NCI-H2029 (cell line): ENCODE measurements around the gene FAM174C.
"Not testable (repeated sequence)": the region's sequence is repeated elsewhere in the genome, so short reads cannot be mapped to it uniquely, and the experiment has no call there.

Experiments used
- DNase-seq: peaks from one replicate; lab custom pipeline; 2025; lab: John Stamatoyannopoulos, UW

The FAM174C gene

GRCh38 chr19:1237027-1237659 lies 38.2 kb upstream of the FAM174C start:
- no peak for DNase-seq

DNA sequence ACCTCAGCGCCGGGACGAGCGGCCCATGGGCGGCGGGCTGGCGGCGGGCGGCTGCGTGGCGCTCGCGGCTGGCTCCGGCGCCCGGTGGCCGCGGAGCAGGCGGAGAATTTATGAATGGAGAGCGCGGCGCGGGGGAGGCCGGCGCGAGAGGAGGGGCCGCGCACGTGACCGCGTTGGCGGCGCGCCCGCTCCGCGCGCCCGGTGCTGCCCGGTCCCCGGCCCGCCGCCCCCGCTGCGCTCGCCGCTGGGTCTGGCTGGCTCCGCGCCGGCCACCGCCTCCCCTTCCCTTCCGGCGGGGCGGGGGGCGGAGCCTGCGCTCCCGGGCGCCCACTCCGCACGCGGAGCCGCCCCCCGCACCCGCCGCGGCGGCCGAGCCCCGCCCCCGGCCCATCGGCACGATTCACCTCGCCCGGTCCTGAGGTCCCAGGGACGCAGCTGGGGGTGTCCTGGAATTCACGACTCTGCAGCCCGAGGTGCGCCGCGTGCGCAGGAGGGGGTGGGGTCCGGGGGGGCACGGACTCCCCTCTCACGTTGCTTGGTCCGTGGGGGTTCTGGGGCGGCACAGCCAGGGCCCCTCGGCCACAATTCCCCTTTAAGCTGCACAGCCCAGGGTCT lies 37.5 kb upstream of the FAM174C start, which contains the start of gene CBARP:
Gene CBARP (minus strand): TSS at position 252 of the 615 bp plus-strand sequence. CDS start 1,905 bp downstream, outside the sequence.
- peak; percentile 25 for DNase-seq

DNA sequence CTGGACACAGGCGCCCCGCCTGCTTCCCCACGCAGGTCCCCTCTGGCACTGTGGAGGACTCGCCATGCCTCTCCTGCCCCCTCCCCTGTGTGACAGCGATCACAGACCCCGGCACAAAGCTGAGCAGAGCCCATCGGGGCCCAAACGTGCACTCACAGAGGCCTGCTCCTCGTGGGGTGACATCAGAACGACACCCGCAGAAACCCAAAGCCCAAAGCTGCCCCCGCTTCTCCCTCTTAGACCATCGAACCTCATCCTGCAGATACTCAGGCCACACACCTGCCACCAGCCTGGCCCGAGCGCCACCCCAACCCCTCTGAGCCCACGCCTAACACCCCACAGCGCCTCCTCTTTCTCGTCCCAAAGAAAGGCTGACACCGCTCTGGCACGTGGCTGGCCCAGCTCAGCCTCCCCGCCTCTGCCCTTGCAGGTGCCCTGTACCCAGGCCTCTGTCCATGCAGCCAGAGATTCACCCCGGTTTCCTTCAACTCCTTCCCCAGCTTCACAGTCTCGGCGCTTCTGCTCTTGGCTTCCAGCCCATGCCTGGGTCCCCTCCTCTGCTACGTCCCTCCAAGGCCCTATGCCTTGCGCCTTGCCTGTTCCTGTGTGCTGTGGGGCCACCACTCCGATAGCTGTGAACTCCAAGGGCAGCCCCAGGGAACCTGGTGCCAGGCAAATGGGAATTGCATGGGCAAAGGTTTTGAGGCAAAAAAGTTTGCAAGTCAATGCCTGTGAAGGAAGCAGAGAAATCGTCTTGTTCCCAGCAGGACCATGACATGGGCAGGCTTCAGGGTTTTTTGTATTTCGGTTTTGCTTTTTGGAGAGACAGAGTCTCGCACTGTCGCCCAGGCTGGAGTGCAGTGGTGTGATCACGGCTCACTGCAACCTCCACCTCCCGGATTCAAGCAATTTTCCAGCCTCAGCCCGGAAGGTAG lies 36.7 kb upstream of the FAM174C start:
- DNase-seq = no peak

DNA sequence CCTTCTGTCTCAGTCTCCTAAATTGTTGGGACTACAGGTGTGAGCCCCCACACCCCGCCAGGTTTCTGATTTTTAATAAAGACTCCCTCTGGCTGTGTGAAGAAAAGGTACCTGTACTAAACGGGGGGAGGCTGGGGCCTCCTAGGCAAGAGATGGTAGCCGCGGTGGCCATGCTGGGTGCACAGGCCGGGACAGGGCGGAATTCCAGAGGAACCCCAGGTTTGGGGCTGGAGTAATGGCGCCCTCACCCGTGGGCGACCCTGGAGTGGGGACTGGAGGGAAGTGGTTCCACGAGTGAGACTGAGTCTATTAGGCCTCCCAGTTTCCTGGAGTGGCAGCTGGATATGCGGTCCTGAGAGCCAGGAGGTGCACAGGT lies 35.9 kb upstream of the FAM174C start:
- DNase-seq = no peak

- peak; percentile 79 for DNase-seq
These were observed 35.3 kb upstream of the FAM174C start for GRCh38 chr19:1239796-1240737.

DNA sequence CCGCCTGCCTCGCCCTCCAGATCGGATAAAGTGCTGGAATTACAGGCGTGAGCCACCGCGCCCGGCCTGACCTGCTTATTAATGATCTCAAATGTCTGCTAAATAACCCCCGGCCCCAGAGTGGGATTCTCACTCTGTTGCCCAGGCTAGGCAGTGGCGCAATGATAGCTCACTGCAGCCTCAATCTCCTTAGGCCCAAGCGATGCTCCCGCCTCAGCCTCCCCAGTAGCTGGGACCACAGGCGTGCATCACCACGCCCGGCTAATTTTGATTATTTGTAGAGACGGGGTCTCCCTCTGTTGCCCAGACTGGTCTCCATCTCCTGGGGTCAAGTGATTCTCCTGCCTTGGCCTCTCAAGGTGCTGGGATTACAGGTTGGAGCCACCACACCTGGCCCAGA lies 34.4 kb upstream of the FAM174C start:
- DNase-seq = no peak

- peak; percentile 93 for DNase-seq
These were observed 33.8 kb upstream of the FAM174C start, which contains the start of gene ATP5F1D for GRCh38 chr19:1241417-1242095. Gene ATP5F1D, plus strand, starts transcription at chr19:1241751. Its CDS starts 100 bp downstream, at chr19:1241851.

DNA sequence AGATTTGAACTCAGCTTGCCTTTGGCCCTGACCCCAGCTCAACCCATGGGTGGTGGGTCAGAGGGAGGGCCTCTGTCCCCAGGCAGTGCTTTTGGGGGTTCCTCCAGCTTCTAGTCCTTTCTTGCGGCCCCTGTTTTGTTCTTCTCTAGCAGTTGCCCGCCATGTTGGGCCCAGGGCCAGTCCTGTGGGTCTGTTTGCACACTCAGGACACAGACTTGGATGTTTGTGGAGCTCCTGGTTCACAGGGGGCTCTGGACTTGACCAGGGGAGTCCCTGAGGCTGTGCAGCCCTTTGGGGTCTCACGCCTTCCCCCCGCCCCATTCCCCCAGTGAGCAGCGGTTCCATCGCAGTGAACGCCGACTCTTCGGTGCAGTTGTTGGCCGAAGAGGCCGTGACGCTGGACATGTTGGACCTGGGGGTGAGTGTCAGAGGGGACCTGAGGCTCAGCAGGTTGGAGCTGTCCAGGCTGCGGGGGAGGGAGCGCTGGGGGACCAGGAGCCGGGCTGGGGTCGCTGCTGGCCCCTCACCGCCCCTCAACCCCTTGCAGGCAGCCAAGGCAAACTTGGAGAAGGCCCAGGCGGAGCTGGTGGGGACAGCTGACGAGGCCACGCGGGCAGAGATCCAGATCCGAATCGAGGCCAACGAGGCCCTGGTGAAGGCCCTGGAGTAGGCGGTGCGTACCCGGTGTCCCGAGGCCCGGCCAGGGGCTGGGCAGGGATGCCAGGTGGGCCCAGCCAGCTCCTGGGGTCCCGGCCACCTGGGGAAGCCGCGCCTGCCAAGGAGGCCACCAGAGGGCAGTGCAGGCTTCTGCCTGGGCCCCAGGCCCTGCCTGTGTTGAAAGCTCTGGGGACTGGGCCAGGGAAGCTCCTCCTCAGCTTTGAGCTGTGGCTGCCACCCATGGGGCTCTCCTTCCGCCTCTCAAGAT lies 31.3 kb upstream of the FAM174C start:
- DNase-seq = peak; percentile 77

DNA sequence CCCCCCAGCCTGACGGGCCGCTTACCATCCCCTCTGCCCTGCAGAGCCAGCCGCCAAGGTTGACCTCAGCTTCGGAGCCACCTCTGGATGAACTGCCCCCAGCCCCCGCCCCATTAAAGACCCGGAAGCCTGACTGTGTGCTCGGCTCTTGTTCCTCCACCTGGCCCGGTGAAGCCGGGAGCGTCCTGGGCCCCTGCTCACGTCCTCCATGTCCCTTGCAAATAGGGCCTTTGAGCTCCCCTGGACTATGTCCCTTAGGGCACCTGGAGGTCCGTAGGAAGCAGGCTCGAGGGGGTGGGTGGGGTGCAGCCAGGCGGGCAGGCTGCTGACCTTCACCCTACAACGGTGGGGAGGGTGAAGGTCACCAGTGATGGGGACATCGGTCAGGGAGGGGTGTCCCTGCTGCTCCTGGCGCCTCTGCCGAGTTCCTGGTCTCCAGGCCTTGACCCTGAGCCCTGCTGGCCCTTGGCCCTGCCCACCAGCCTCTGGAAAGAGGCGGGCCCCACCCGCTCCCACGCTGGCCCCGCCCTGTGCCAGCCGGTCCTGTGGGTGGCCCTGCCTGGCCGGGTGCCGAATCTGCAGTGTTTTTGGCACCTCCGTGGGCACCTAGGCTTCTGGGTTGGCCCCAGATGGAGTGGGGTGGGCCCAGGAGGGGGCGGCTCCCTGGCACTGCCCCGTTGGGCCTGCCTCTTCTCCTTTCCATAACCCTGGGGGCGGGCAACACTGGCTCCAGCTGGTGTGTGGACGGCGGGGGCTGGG lies 30.5 kb upstream of the FAM174C start:
- no peak for DNase-seq

DNA sequence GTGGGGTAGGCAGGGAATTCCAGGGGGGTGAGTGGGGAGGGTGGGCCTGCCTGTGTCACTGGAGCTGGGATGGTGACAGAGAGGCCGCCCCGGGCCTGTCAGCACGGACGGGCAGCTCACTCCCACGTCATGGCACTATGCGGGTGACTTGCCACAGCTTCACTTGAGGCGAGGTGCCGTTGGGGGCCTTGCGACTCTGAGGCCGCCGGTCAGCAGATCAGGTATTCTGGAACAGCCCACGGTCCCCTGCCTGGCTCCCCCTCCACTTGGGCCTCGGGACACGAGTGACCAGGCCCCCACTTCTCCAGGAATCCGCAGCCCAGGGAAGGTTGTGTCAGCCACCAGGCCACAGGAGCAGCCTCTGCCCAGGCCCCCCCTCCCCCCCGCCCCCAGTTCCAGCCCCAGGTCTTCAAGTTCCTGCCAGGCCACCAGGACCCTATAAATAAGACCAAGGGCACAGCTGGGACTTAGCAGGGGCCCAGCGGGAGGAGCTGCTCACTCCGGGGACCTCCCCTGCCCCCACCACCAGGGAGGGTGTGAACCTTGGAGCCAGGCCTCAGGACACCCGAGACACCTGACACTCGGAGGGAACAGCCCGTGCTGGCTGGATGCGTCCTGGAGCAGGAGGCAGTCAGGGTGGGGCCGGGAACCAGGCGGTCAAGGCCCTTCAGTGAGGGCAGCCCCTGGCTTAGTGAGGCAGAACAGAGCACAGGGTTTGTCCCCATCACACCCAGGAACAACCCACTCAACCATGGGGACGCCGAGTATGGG lies 29.7 kb upstream of the FAM174C start:
- DNase-seq = no peak

- not testable (repeated sequence) for DNase-seq
These were observed 28.9 kb upstream of the FAM174C start for GRCh38 chr19:1246265-1247087.

- DNase-seq = no peak
These were observed 27.6 kb upstream of the FAM174C start for GRCh38 chr19:1247748-1248138.

DNA sequence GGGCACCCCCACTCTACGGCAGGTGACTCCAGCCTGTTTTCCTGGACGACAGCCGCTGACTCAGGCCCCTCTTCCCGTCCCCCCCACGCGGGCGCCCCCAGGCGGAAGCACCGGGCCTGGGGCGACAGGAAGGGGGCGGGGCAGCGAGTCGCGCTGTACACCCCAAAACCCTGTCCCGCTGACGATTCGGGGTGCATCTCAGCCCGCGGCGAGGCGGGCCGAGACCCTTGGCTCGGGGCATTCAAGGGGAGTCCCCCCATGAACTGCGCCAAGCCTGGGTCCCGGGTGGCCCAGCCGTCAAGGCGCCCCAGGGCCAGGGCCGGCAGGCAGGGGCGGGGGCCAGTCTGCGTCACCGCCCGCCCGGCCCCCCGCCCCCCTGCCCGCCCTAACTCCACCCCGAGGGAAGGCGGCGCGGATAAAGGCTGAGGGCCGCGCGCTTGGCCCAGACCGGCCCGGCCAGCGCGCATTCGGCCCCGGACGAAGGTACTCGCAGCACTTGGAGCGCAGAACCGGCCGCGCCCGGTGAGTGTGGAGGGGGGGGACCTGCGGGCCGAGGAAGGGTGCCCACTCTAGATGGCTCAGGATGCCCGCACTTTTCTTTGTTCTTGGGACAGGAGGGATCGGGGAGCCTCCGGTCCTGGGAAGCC lies 27.1 kb upstream of the FAM174C start, which contains the start of gene MIDN:
Gene MIDN (plus strand): TSS at position 445 of the 647 bp plus-strand sequence. CDS start 1,714 bp downstream, outside the sequence.
- peak; percentile 28 for DNase-seq

DNA sequence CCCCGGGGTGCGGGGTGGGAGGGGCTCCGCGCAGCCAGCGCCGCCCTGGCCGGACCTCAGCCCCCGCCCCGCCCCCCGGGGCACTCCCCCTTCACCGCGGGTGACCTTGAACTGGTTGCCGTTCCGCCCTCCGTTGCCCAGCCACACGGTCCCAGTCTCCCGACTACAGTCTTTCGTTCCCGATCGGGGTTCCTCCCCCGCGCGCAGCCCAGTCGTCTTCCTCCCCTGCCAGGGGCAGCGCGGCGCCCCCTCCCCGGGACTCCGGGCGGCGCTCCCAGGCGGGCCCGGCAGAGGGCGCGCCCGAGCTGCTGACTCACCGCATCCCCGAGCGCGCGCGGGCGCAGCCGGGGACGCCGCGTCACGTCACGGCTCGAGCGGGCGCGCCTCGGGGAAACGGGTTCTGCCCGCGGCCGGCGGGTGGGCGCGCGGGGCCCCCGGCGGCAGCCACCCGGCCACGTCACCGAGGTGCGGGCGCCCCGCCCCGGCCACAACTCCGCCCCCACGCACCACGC lies 26.5 kb upstream of the FAM174C start:
- peak; percentile 71 for DNase-seq

- peak; percentile 85 for DNase-seq
These were observed 25.9 kb upstream of the FAM174C start for GRCh38 chr19:1249298-1249989.

DNA sequence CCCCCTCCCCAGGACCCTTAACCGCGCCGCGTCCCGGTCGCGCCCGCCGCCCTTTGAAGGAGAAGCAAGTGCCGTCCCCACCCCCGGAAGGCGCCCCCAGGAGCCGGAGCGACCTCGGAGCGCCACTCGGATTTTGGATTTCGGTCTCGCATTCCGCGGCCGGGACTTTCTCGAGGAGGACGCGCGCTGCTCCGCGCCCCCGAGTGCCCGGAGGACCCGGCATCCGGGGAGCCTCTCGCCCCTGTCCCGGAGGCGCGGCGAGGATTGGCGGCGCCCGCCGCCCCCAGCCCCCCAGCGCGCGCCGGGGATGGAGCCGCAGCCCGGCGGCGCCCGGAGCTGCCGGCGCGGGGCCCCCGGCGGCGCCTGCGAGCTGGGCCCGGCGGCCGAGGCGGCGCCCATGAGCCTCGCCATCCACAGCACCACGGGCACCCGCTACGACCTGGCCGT lies 25.3 kb upstream of the FAM174C start:
- no peak for DNase-seq
